Prostate gland (tissue), 2 donors: ENCODE results near the gene EEA1.

ENCODE experiments used
- POLR2AphosphoS5 ChIP-seq: sonication (generic); formaldehyde crosslinking; IDR thresholded peaks from one replicate; pipeline ENCODE4 v1.6.1; 2017; ENCODE audit warnings: antibody characterized with exemption
- TF ChIP-seq, protein P1 (sequence below), 4 experiments: fragments of 200-600 bp in 2 of 4; fragments of 450-650 bp in 2 of 4; sonication (generic) in 2 of 4; IDR thresholded peaks; 1 replicate in 3 of 4; 2 replicates in 1 of 4; pipeline ENCODE4 v1.5.1; 2016 to 2019; ENCODE audit warnings: antibody characterized with exemption in 4 of 4, mild to moderate bottlenecking in 2 of 4, moderate library complexity in 2 of 4

DNA sequence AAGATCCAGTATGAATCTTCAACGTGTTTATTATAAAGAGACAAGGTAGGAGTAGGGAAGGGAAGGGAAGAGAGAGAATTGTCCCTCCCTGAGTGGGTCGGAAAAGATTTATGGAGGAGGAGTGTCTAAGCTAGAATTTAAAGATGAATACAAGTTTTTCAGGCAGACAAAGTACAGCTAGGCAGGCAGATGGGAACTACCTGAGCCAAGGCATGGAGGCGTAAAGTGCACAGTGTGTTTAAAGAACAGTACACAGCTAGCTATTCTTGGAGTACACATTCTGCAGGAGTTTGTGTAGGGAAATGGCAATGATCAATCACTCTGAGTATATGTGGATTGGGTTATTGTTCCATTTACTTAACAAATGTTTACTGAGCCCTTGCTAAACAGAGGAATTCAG, 206.2 kb downstream of the EEA1 start:
- TF ChIP-seq, protein P1, sequence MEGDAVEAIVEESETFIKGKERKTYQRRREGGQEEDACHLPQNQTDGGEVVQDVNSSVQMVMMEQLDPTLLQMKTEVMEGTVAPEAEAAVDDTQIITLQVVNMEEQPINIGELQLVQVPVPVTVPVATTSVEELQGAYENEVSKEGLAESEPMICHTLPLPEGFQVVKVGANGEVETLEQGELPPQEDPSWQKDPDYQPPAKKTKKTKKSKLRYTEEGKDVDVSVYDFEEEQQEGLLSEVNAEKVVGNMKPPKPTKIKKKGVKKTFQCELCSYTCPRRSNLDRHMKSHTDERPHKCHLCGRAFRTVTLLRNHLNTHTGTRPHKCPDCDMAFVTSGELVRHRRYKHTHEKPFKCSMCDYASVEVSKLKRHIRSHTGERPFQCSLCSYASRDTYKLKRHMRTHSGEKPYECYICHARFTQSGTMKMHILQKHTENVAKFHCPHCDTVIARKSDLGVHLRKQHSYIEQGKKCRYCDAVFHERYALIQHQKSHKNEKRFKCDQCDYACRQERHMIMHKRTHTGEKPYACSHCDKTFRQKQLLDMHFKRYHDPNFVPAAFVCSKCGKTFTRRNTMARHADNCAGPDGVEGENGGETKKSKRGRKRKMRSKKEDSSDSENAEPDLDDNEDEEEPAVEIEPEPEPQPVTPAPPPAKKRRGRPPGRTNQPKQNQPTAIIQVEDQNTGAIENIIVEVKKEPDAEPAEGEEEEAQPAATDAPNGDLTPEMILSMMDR (IDR thresholded peaks at IDR 0.05): no peak
- TF ChIP-seq POLR2AphosphoS5: no peak
